ENCODE measurements around the gene ABHD8. TPM values are rescaled to one million over a fixed set of nuclear protein-coding genes. Genes with fewer than 3 reads are reported as not detected.

The ABHD8 gene
- total and polyA plus RNA-seq, 5 donors from 2014 or later: 5.1 to 8.7 (median 6.0) TPM

GRCh38 chr19:17326595-17326966 is 23.4 kb upstream of the ABHD8 start:
- peaks cover 26% of the 10 kb centered on the region for H3K4me1 ChIP-seq (ENCODE audit: control insufficient read depth, insufficient read depth, low read length, poor library complexity, severe bottlenecking)
- Mint-ChIP-seq H3K27me3 (peaks cover 6% of the 10 kb centered on the region), H3K27ac (no peak overlapping the region), H3K4me3 (peak overlapping the region; percentile 44 to 75 (median 70)), H3K36me3 (peaks cover 5% of the 10 kb centered on the region), H3K4me1 (peaks cover 0 to 18% (median 5%) of the 10 kb centered on the region in 4 donors), H3K9me3 (no peaks in the 10 kb centered on the region)
- no peaks in the 10 kb centered on the region for H3K36me3 ChIP-seq (ENCODE audit: control insufficient read depth, insufficient read depth, low read length)
- no peaks in the 10 kb centered on the region for H3K9me3 ChIP-seq (ENCODE audit: control insufficient read depth in 2 of 2, low read length in 2 of 2)
- no peak overlapping the region for H3K4me3 ChIP-seq (ENCODE audit: low read depth, low read length)
- no peaks in the 10 kb centered on the region for H3K27me3 ChIP-seq (ENCODE audit: control insufficient read depth, insufficient read depth, low read length)
- H3K27ac ChIP-seq (ENCODE audit: insufficient read depth, low read length, poor library complexity, severe bottlenecking): no peak overlapping the region
- DNase-seq (no peak), ATAC-seq (ENCODE audit: low read depth in 2 of 2) (no peak)

- peaks cover 26% of the 10 kb centered on the region for H3K4me1 ChIP-seq (ENCODE audit: control insufficient read depth, insufficient read depth, low read length, poor library complexity, severe bottlenecking)
- Mint-ChIP-seq H3K4me1 (peaks cover 0 to 18% (median 5%) of the 10 kb centered on the region in 4 donors), H3K4me3 (peak overlapping the region in 3 of 4 donors; percentile 9 to 73 (median 68)), H3K27me3 (peaks cover 6% of the 10 kb centered on the region), H3K27ac (no peak overlapping the region), H3K9me3 (no peaks in the 10 kb centered on the region), H3K36me3 (peaks cover 5% of the 10 kb centered on the region)
- no peak overlapping the region for H3K27ac ChIP-seq (ENCODE audit: insufficient read depth, low read length, poor library complexity, severe bottlenecking)
- H3K9me3 ChIP-seq (ENCODE audit: control insufficient read depth in 2 of 2, low read length in 2 of 2): no peaks in the 10 kb centered on the region
- H3K4me3 ChIP-seq (ENCODE audit: low read depth, low read length): no peak overlapping the region
- no peaks in the 10 kb centered on the region for H3K27me3 ChIP-seq (ENCODE audit: control insufficient read depth, insufficient read depth, low read length)
- DNase-seq: no peak
- ATAC-seq (ENCODE audit: low read depth in 2 of 2): no peak
- no peaks in the 10 kb centered on the region for H3K36me3 ChIP-seq (ENCODE audit: control insufficient read depth, insufficient read depth, low read length)
Observed at GRCh38 chr19:17325881-17326594, 22.8 kb upstream of the ABHD8 start.

DNA sequence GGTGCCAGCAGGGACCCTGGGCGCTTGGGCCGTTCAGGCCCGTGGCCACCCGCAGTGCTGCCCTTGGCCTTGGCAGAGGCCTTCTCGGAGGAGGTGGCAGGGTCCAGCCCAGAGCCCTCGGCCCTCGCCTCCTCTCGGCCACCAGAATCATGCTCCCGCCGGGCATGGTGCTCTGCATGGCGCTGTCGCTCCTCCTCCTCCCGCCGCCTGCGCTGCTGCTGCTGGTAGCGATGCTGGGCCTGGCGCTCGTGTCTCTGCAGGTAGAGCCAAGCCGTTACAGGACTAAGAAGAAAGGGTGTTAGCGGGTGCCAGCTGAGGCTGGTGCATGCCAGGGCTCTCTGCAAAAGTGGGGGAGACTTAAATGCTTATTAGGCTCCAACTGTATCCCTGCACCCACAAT is 21.9 kb upstream of the ABHD8 start:
- no peak overlapping the region for H3K27ac Mint-ChIP-seq
- no peaks in the 10 kb centered on the region for H3K9me3 ChIP-seq (ENCODE audit: control insufficient read depth in 2 of 2, low read length in 2 of 2)
- no peak overlapping the region for H3K27ac ChIP-seq (ENCODE audit: insufficient read depth, low read length, poor library complexity, severe bottlenecking)
- H3K36me3 ChIP-seq (ENCODE audit: control insufficient read depth, insufficient read depth, low read length): peaks cover 8% of the 10 kb centered on the region
- peaks cover 0 to 11% (median 5%) of the 10 kb centered on the region in 4 donors for H3K4me1 Mint-ChIP-seq
- H3K4me1 ChIP-seq (ENCODE audit: control insufficient read depth, insufficient read depth, low read length, poor library complexity, severe bottlenecking): peaks cover 26% of the 10 kb centered on the region
- no peak overlapping the region for H3K4me3 ChIP-seq (ENCODE audit: low read depth, low read length)
- H3K27me3 Mint-ChIP-seq: no peaks in the 10 kb centered on the region
- no peak for ATAC-seq (ENCODE audit: low read depth in 2 of 2)
- no peak for DNase-seq
- peaks cover 5% of the 10 kb centered on the region for H3K36me3 Mint-ChIP-seq
- H3K9me3 Mint-ChIP-seq: no peaks in the 10 kb centered on the region
- no peaks in the 10 kb centered on the region for H3K27me3 ChIP-seq (ENCODE audit: control insufficient read depth, insufficient read depth, low read length)
- peak overlapping the region in 2 of 4 donors; percentile 32 to 58 for H3K4me3 Mint-ChIP-seq

DNA sequence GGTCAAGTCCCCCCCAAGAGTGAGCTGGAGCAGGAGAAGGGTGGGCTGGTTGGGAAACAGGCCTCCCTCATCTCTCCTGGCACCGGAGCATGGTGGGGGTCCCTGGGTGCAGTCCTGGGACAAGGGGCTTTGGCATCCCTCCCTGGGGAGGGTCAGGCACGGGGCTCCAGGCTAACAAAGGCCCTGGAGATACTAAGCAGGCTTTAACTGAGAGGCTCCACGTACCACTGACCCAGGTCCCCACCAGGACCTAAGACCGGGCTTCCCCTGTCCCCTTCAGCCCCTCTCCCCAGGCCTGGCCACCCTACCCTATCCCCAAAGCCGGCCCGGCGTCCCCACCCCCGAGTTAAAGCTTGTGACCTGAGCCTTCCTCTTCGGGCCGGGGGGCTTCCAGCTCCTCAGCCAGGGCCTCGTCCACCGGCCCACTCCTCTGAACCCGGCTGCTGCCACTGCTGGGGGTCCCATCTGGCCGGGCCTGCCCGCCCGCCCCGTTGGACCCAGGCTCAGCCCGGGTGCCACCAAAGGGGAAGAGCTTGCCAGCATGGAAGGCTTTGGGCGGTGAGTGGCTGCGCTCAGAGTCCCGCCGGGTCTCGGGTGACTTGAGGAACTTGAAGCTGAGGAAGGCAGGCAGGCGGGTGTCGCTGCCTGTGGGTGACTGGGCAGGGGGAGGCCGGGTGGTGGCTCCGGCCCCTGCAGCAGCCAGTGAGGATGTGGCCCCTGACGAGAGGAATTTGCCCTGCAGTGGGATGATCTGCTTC is 21.3 kb upstream of the ABHD8 start:
- Mint-ChIP-seq H3K9me3 (no peaks in the 10 kb centered on the region), H3K27ac (no peak overlapping the region), H3K27me3 (no peaks in the 10 kb centered on the region), H3K36me3 (peaks cover 5% of the 10 kb centered on the region), H3K4me3 (peak overlapping the region in 1 of 4 donors; percentile 1), H3K4me1 (peaks cover 0 to 11% (median 5%) of the 10 kb centered on the region in 4 donors)
- no peak for ATAC-seq (ENCODE audit: low read depth in 2 of 2)
- Histone ChIP-seq H3K4me3 (ENCODE audit: low read depth, low read length) (no peak overlapping the region), H3K27ac (ENCODE audit: insufficient read depth, low read length, poor library complexity, severe bottlenecking) (no peak overlapping the region), H3K27me3 (ENCODE audit: control insufficient read depth, insufficient read depth, low read length) (no peaks in the 10 kb centered on the region), H3K9me3 (ENCODE audit: control insufficient read depth in 2 of 2, low read length in 2 of 2) (no peaks in the 10 kb centered on the region), H3K4me1 (ENCODE audit: control insufficient read depth, insufficient read depth, low read length, poor library complexity, severe bottlenecking) (peaks cover 23% of the 10 kb centered on the region), H3K36me3 (ENCODE audit: control insufficient read depth, insufficient read depth, low read length) (peaks cover 11% of the 10 kb centered on the region)
- DNase-seq: no peak

DNA sequence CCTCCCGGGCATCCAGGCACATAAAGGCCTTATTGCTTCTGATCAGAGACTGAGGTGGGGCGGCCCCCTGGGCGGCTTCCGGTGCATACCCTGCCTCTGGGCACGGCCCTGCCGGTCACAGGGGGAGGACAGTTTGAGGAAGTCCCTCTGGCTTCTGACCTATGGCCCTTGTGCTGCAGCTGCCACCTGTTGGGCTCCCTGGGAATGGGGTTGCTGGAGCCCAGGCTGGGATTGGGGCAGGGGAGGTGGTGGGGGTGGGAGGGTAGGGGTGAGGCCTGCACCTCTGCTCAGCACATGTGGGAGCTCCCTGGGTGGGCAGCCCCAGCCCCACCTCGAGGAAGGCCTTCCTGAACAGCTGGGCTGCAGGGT is 20.7 kb upstream of the ABHD8 start:
- DNase-seq: peak in 1 of 3 donors; percentile 45
- Mint-ChIP-seq H3K4me3 (no peak overlapping the region), H3K4me1 (peaks cover 0 to 11% (median 5%) of the 10 kb centered on the region in 4 donors), H3K9me3 (no peaks in the 10 kb centered on the region), H3K27ac (no peak overlapping the region), H3K36me3 (peaks cover 5% of the 10 kb centered on the region), H3K27me3 (no peaks in the 10 kb centered on the region)
- no peaks in the 10 kb centered on the region for H3K27me3 ChIP-seq (ENCODE audit: control insufficient read depth, insufficient read depth, low read length)
- no peak overlapping the region for H3K27ac ChIP-seq (ENCODE audit: insufficient read depth, low read length, poor library complexity, severe bottlenecking)
- peaks cover 15% of the 10 kb centered on the region for H3K36me3 ChIP-seq (ENCODE audit: control insufficient read depth, insufficient read depth, low read length)
- ATAC-seq (ENCODE audit: low read depth in 2 of 2): peak in 1 of 2 donors; percentile 34
- H3K4me3 ChIP-seq (ENCODE audit: low read depth, low read length): no peak overlapping the region
- H3K9me3 ChIP-seq (ENCODE audit: control insufficient read depth in 2 of 2, low read length in 2 of 2): no peaks in the 10 kb centered on the region
- H3K4me1 ChIP-seq (ENCODE audit: control insufficient read depth, insufficient read depth, low read length, poor library complexity, severe bottlenecking): peaks cover 17% of the 10 kb centered on the region

DNA sequence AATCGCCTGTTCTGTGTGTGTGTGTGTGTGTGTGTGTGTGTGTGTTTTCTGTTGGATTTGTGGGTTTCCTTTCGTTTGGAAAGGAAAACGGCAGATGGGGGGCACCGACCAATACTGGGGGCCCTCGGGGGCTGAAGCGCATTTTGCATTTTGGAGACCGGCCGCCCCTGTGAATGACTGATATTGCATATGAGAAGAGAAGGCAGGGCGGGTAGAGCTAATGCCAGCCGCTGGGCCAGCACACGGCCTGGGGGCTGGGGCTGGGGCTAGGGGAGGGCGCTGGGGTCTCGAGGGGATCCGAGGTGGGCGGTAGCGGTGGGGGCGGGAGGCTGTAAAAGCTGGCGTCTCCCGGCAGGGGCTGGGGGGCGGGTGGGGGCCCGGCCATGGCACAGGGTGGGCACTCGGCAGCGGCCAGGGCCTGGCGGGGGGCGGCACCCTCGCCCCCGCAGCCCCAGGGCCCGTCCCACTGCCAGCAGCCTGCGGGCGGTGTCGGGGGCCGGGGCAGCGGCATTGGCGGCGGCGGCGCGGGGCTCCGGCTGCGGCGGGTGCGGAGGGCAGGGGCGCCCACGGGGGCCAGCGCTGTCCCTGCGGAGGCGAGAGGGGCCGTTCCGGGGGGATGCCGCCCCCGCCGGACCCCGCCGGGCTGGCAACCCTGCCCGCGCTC is 20.2 kb upstream of the ABHD8 start:
- no peak for ATAC-seq (ENCODE audit: low read depth in 2 of 2)
- H3K36me3 ChIP-seq (ENCODE audit: control insufficient read depth, insufficient read depth, low read length): peaks cover 19% of the 10 kb centered on the region
- peaks cover 0 to 11% (median 5%) of the 10 kb centered on the region in 4 donors for H3K4me1 Mint-ChIP-seq

DNA sequence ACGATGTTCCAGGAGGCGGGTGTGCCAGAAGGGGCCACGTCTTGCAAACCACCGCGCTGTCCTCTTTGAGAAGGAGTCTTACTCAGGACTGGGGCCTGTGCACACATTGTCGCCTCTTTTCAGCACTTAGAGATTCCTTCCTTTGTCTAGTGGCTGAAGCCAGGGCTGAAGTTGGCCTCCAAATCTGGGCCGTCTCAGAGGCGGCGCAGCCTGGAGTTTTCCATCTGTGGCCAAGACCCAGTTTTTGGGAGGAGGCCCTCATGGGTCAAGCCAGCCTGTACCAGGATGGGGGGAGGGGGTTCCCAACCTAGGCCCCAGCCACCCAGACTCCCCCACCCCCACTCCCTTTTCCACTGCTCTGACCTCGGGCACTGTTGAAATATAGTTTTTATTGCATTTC is 19.6 kb upstream of the ABHD8 start:
- H3K9me3 ChIP-seq (ENCODE audit: control insufficient read depth in 2 of 2, low read length in 2 of 2): no peaks in the 10 kb centered on the region
- H3K9me3 Mint-ChIP-seq: no peaks in the 10 kb centered on the region
- peak overlapping the region in 2 of 4 donors; percentile 26 to 27 for H3K4me3 Mint-ChIP-seq
- H3K4me3 ChIP-seq (ENCODE audit: low read depth, low read length): no peak overlapping the region
- peaks cover 19% of the 10 kb centered on the region for H3K36me3 ChIP-seq (ENCODE audit: control insufficient read depth, insufficient read depth, low read length)
- H3K27ac ChIP-seq (ENCODE audit: insufficient read depth, low read length, poor library complexity, severe bottlenecking): no peak overlapping the region
- no peaks in the 10 kb centered on the region for H3K27me3 Mint-ChIP-seq
- H3K27me3 ChIP-seq (ENCODE audit: control insufficient read depth, insufficient read depth, low read length): no peaks in the 10 kb centered on the region
- peaks cover 5% of the 10 kb centered on the region for H3K36me3 Mint-ChIP-seq
- H3K4me1 ChIP-seq (ENCODE audit: control insufficient read depth, insufficient read depth, low read length, poor library complexity, severe bottlenecking): peaks cover 8% of the 10 kb centered on the region
- peak overlapping the region in 2 of 3 donors; percentile 63 to 73 for H3K27ac Mint-ChIP-seq
- ATAC-seq (ENCODE audit: low read depth in 2 of 2): no peak
- peaks cover 0 to 11% (median 5%) of the 10 kb centered on the region in 4 donors for H3K4me1 Mint-ChIP-seq
- DNase-seq: no peak

More for the DNA sequence above, 20.2 kb upstream of the ABHD8 start:
- Histone ChIP-seq H3K27me3 (ENCODE audit: control insufficient read depth, insufficient read depth, low read length) (no peaks in the 10 kb centered on the region), H3K4me1 (ENCODE audit: control insufficient read depth, insufficient read depth, low read length, poor library complexity, severe bottlenecking) (peaks cover 13% of the 10 kb centered on the region), H3K9me3 (ENCODE audit: control insufficient read depth in 2 of 2, low read length in 2 of 2) (no peaks in the 10 kb centered on the region), H3K27ac (ENCODE audit: insufficient read depth, low read length, poor library complexity, severe bottlenecking) (no peak overlapping the region), H3K4me3 (ENCODE audit: low read depth, low read length) (no peak overlapping the region)
- Mint-ChIP-seq H3K36me3 (peaks cover 5% of the 10 kb centered on the region), H3K27me3 (no peaks in the 10 kb centered on the region), H3K9me3 (no peaks in the 10 kb centered on the region), H3K4me3 (peak overlapping the region in 1 of 4 donors; percentile 26), H3K27ac (no peak overlapping the region)
- DNase-seq: no peak

Measured in CD4-positive, CD25-positive, alpha-beta regulatory T cell (primary cell).